Activated CD8-positive, alpha-beta T cell treated with anti-CD3 and anti-CD28 coated beads for 36 hours (primary cell): ENCODE results near the gene TMEM134. TPM values are rescaled to one million over a fixed set of nuclear protein-coding genes. Genes with fewer than 3 reads are reported as not detected.
A peak's percentile ranks its signal among the peaks of the same experiment; 100 is the strongest.
"Not testable (repeated sequence)": the region's sequence is repeated elsewhere in the genome, so short reads cannot be mapped to it uniquely, and the experiment has no call there.

Experiments
- ATAC-seq: fragments of 200-7000 bp; cut with Tn5 transposase; one replicate; pipeline ENCODE4 v1.10.0; 2021; ENCODE audit warnings: mild to moderate bottlenecking, moderate library complexity
- CTCF ChIA-PET: fragments of 350-600 bp; sonication (Branson Sonifier 250); formaldehyde crosslinking; loops from one replicate; lab custom pipeline; 2021; ENCODE audit warnings: antibody characterized with exemption; lab: Charles Lee
- POLR2A ChIA-PET: fragments of 350-600 bp; sonication (Branson Sonifier 250); formaldehyde crosslinking; loops from one replicate; lab custom pipeline; 2021; ENCODE audit warnings: antibody characterized with exemption; lab: Charles Lee
- DNase-seq: peaks from one replicate; pipeline ENCODE4 v3.0.0-alpha.2; 2020
- H3K27ac Mint-ChIP-seq: one replicate; pipeline ENCODE4 v1.8.0; 2021; ENCODE audit warnings: mild to moderate bottlenecking, mixed read lengths
- H3K27me3 Mint-ChIP-seq: one replicate; pipeline ENCODE4 v1.8.0; 2021; ENCODE audit warnings: mixed read lengths
- H3K36me3 Mint-ChIP-seq: one replicate; pipeline ENCODE4 v1.8.0; 2021; ENCODE audit warnings: low read depth, mixed read lengths
- H3K4me1 Mint-ChIP-seq: one replicate; pipeline ENCODE4 v1.8.0; 2021; ENCODE audit warnings: low read depth, mixed read lengths
- H3K4me3 Mint-ChIP-seq: one replicate; pipeline ENCODE4 v1.8.0; 2021; ENCODE audit warnings: mild to moderate bottlenecking, moderate library complexity, mixed read lengths
- H3K9me3 Mint-ChIP-seq: one replicate; pipeline ENCODE4 v1.8.0; 2021; ENCODE audit warnings: mixed read lengths
- CTCF ChIP-seq: fragments of 200-600 bp; IDR thresholded peaks from one replicate; pipeline ENCODE4 v1.8.0; 2022; ENCODE audit warnings: antibody characterized with exemption, mild to moderate bottlenecking
- intact Hi-C: fragments of 100-400 bp; cut with micrococcal nuclease; formaldehyde crosslinking; loops from one replicate; pipeline ENCODE4 v1.10.0; 2022
- total RNA-seq, 2 experiments: library from RNA; stranded (reverse); gene quantifications; one replicate each; pipeline ENCODE4 v1.2.3, GENCODE V29; 2021

The TMEM134 gene
- total RNA-seq, 2 experiments from 2014 or later = 56.0 to 59.2 TPM

DNA sequence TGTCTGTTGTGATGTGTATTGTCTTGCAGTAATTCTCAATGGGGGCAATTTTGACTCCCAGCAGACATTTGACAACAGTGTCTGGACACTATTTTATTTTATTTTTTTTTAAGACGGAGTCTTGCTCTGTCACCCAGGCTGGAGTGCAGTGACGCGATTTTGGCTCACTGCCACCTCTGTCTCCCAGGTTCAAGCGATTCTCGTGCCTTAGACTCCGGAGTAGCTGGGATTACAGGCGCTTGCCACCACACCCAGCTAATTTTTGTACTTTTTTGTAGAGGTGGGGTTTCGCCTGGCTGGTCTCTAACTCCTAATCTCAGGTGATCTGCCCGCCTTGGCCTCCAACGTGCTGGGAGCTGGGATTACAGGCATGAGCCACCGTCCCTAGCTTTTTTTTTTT, 39.3 kb downstream of the TMEM134 start:
- Mint-ChIP-seq H3K4me1 (peaks cover 35% of the 10 kb centered on the region), H3K27me3 (no peaks in the 10 kb centered on the region), H3K36me3 (peaks cover 20% of the 10 kb centered on the region), H3K4me3 (peak overlapping the region; percentile 94), H3K27ac (peak overlapping the region; percentile 34), H3K9me3 (no peaks in the 10 kb centered on the region)
- DNase-seq = no peak
- no peak for ATAC-seq
- ChIA-PET POLR2A (interaction anchor here (0.9 to 2.1 kb wide), 4 partner anchors 9 to 38 kb away, joined by 3 to 8 read pairs (median 4); partner anchors contain the start of gene RAD9A), CTCF (interaction anchor here (1.2 kb wide), 1 partner anchor 9 kb away, joined by 3 read pairs; no protein-coding TSS in a partner anchor)
- TF ChIP-seq CTCF = no peak
- intact Hi-C loops = no loop called here

DNA sequence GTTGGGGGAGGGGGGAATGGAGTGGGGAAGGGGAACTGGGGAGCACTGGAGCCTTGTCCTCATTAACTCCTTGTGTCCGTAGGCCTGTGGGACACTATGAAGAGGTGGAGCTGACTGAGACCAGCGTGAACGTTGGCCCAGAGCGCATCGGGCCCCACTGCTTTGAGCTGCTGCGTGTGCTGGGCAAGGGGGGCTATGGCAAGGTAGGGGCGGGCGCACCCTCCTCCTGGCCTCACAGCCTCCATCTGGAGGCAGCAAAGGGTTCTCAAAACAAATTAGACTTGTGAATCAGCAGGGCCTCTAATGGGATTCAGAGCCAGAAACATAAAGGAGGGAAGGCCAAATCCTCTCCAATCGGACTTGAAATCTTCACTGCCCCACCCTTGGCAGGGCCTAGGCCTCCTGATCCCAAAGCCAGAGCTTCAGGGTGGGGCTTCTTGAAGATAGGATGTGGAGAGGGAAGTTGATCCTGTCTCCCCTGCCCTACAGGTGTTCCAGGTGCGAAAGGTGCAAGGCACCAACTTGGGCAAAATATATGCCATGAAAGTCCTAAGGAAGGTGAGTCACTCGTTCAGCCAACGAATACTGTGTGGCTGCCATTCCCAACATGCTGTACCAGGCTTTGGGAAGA, 39.9 kb downstream of the TMEM134 start:
- no peaks in the 10 kb centered on the region for H3K27me3 Mint-ChIP-seq
- ATAC-seq (no peak), DNase-seq (peak; percentile 17)
- H3K36me3 Mint-ChIP-seq = peaks cover 16% of the 10 kb centered on the region
- H3K9me3 Mint-ChIP-seq = no peaks in the 10 kb centered on the region
- peaks cover 30% of the 10 kb centered on the region for H3K4me1 Mint-ChIP-seq
- no peak for TF ChIP-seq CTCF
- H3K4me3 Mint-ChIP-seq = peak overlapping the region; percentile 94
- intact Hi-C loops = no loop called here
- ChIA-PET CTCF (interaction anchor here (1.2 kb wide), 1 partner anchor 9 kb away, joined by 3 read pairs; no protein-coding TSS in a partner anchor), POLR2A (interaction anchor here (0.9 to 2.6 kb wide), 11 partner anchors 8 to 38 kb away, joined by 3 to 27 read pairs (median 5); partner anchors contain the start of genes CORO1B, PPP1CA, PTPRCAP and RAD9A)
- peak overlapping the region; percentile 96 for H3K27ac Mint-ChIP-seq

DNA sequence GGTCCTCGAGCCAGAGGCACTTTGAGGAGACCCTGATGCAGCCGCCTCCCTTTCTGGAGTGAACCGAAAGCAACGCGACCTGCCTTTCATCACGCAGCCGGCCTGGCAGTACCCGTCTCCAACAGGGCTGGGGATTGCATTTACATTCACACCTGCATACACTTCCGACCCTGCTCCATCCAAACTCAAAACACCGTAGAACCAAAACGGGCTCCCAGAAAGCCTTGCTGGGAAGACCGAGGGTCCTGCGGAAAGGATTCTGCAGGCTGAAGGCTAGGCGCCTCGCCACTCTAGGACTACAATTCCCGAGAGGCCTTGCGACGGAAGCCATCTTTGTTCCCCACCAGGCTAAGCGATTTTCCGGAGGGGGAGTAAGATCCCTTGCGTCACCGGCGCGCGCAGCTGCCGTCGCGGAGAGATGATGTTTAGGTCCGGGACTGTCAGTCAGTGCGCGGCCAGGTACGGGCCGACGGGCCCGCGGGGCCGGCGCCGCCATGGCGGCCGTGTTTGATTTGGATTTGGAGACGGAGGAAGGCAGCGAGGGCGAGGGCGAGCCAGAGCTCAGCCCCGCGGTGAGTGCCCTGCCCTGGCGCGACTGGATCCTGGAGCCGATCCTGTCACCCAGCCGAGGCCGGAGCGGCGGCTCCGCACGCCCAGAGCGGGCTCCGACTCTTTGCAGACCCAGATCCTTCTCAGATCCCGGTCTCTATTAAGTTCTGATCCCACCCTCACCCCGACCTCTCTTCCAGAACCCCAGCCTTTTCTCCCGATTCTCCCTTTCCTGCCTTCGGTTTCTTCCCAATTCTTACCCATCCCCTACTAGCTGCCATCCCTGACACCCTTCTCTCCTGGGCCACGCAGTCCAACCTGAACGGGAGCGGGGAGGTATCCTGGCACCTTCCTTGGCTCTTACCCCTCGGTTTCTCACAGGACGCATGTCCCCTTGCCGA, 40.7 kb downstream of the TMEM134 start, which contains the start of gene RPS6KB2:
RPS6KB2 (plus strand) TSS at position 443 of the 950 bp plus-strand sequence; CDS start at position 495, 52 bp downstream.
- H3K4me3 Mint-ChIP-seq = peak within 1 kb of the TSS; percentile 94
- peak within 1 kb of the TSS; percentile 96 for H3K27ac Mint-ChIP-seq
- DNase-seq (peak; percentile 100), ATAC-seq (peak; percentile 81)
- H3K4me1 Mint-ChIP-seq = peaks cover 22% of the 10 kb centered on the region
- intact Hi-C loops = no loop called here
- CTCF ChIA-PET = interaction anchor here (1.1 to 1.7 kb wide), 3 partner anchors 10 to 26 kb away, joined by 3 to 6 read pairs (median 4); partner anchors contain the start of gene PPP1CA
- TF ChIP-seq CTCF = no peak
- POLR2A ChIA-PET = interaction anchor here (1.0 to 2.6 kb wide), 14 partner anchors 7 to 188 kb away, joined by 3 to 27 read pairs (median 5); partner anchors contain the start of genes CORO1B, PPP1CA, PTPRCAP and RAD9A
- no peaks in the 10 kb centered on the region for H3K27me3 Mint-ChIP-seq
- H3K9me3 Mint-ChIP-seq = no peaks in the 10 kb centered on the region
- H3K36me3 Mint-ChIP-seq = peaks cover 11% of the 10 kb centered on the region

GRCh38 chr11:67427364-67427859, 41.6 kb downstream of the TMEM134 start:
- intact Hi-C loops, H3K27me3 Mint-ChIP-seq, H3K9me3 Mint-ChIP-seq, ATAC-seq, H3K36me3 Mint-ChIP-seq: not testable (repeated sequence)
- Mint-ChIP-seq H3K4me3 (peak overlapping the region; percentile 94), H3K4me1 (peaks cover 22% of the 10 kb centered on the region), H3K27ac (peak overlapping the region; percentile 96)
- ChIA-PET CTCF (interaction anchor here (1.7 kb wide), 1 partner anchor 26 kb away, joined by 6 read pairs; the partner anchor contains the start of gene PPP1CA), POLR2A (interaction anchor here (1.0 to 2.6 kb wide), 7 partner anchors 8 to 187 kb away, joined by 3 to 27 read pairs (median 5); partner anchors contain the start of gene PTPRCAP)
- peak; percentile 63 for DNase-seq
